DLD1 (cell line): Measurements from ENCODE around the gene NELFA.

Experiments used
- in situ Hi-C: cut with HindIII; loops from 2 replicates; pipeline ENCODE4 v1.10.0; 2017; ENCODE audit warnings: low sequenced_read_pairs

The NELFA gene

DNA sequence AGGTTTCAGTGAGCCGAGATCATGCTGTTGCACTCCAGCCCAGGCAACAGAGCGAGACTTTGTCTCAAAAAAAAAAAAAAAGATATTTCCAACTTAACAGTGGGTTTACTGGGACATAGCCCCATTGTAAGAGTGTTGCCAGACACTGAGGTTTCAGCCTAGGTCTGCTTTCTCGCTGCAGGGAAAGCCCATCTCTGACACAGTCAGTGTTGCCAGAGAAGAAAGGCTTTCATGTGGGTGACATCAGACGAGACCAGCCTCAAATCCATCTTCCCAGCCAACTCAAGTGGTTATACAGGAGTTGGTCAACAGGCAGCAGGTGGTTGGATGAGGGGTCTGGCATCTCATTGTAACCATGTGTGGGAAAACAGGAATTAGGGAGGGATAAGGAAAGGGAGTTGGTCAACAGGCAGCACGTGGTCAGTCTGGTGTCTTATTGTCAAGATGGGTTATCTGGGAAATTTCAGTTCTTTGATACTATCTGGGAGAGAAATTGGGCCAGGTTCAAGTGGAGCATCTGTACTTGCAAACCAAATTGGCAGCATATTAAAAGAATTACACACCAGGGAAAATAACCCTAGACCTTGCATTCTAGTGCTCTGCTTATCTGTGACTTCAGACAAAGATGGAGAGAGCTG lies 41.1 kb downstream of the NELFA start:
- in situ Hi-C loops, result no loop called here

DNA sequence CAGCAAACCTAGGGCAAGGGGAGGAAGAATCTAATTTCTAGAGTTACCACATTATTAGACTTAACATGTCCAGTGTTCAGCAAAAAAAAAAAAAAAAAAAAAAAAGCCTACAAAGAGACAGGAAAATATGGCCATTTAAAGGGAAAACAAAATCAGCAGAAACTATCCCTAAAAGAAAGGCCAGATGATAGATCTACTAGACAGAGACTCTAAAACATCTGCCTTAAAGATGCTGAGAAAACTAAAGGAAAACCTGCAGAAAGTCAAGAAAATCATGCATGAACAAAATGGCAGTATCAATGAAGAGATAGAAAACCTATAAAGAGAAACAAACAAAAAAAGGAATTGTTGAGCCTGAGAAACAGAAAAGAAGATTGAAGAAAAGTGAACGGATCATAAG lies 43.8 kb downstream of the NELFA start:
- in situ Hi-C loops, result no loop called here

DNA sequence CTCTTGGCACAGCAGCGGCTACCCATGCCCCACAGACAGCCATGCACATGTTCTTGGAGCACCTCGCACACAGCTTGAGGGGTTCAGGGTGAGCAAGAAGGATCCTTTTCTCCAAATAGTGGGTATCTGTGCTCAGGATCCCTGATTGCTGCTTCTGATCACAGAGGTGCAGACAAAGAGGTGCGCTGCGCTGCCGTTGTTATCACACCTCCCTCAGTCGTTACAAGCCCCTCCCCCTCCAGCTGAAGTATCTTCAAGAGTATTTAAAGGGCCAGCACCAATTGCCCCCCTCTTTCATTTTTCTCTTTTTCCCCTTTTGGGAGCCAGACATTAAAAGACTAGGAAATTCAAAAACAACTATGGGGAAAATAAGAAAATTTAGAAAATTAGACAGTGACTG lies 44.3 kb downstream of the NELFA start:
- in situ Hi-C loops, result no loop called here

DNA sequence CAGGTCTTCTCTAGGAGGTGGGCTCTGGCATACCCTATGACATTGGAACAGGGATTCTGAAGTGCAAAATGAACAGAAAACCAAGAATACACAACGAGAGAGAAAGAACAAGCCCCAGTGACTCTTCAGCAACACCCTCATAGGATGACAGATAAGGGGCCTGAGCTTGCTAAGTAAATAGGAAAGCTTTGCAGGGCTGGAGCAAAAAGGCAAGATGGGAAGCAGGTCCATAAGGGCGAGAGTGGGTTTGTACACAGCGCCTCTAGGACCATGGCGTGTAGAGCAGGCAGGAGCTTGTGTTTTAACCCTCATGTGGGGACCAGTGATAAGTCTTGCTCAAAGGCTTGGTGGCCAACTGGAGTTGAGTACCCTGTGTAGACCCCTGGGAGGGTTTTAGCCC lies 45.8 kb downstream of the NELFA start:
- in situ Hi-C loops, result no loop called here

DNA sequence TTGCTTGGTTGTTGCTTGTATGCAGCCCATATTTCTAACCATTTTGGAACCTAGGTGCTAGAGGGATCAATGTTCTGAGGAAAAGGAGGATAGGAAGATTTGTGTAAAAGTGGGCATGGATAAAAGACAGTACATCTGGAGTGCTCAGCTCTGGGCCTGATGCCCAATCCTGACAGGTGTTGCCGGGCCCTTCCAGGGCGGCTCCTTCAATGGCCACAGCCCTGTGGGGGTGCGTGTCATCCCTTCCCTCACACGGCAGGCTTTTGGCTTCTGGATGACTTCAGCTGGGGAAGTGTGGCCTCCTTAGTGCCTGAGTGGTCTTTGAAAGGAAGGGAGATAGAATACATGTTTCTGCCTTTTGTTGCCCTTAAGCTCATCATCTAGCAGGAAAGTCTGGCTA lies 47.2 kb downstream of the NELFA start:
- in situ Hi-C loops, result no loop called here

DNA sequence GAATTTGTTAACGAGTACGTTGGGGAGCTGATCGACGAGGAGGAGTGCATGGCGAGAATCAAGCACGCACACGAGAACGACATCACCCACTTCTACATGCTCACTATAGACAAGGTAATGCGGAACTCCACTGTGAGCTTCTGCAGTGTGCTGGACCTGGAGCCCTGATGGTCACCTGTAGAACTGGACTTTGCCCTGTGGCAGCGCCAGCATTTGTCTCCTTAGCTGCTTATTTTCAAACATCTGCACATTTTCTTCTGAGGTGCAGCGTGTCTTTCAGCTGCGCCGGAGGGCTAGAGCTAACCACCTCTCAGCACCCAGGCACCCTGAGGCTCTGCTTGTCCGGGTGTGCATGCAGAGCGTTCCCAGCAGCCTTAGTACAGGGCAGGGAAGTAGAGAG lies 47.7 kb downstream of the NELFA start:
- in situ Hi-C loops, result no loop called here

DNA sequence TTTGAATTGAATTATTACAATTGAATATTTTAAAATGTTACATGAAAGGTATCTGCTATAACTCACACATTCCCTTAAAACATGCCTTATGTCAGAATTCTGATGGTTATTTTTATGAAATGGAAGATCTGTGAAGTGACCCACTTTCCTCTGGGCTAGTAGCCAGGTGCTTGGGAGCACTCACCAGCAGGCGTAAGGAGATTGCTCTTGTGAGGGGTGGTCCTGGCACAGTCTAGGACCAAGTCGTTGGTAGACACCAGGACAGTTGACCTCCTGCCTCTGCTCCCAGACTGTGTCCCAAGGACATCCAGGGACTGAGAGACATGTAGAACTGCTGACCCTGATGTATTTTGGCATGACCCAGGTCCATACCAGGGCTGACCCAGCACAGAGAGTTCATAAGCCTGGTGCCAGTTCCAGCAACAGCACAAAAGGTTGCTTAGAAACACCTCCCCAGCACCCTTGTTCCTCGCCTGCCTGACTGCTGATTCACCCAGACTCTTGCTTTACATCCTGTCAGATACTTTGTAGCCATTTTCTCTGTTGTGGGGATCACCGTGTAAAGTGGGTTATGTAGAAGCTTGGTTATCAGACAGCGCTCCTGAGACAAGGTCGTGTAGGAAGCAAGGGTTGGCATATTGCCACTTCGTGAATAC lies 48.5 kb downstream of the NELFA start:
- in situ Hi-C loops, result no loop called here

DNA sequence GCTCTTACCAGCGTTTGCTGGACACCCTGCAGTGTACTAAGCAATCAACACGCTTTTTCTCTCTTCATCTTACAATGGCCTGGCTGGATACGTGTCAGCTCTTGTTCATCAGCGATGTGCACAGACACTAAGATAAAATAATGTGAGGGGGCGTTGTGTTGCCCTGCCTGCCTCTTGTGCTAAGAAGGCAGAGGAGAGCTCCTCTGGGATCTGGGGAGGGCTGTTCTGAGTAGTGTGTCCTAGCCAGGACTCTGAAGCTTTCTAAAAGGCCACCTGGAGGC lies 49.7 kb downstream of the NELFA start:
- in situ Hi-C loops, result loop anchor here (10.0 kb wide), 1 partner anchor 66 kb away; no protein-coding TSS in a partner anchor

DNA sequence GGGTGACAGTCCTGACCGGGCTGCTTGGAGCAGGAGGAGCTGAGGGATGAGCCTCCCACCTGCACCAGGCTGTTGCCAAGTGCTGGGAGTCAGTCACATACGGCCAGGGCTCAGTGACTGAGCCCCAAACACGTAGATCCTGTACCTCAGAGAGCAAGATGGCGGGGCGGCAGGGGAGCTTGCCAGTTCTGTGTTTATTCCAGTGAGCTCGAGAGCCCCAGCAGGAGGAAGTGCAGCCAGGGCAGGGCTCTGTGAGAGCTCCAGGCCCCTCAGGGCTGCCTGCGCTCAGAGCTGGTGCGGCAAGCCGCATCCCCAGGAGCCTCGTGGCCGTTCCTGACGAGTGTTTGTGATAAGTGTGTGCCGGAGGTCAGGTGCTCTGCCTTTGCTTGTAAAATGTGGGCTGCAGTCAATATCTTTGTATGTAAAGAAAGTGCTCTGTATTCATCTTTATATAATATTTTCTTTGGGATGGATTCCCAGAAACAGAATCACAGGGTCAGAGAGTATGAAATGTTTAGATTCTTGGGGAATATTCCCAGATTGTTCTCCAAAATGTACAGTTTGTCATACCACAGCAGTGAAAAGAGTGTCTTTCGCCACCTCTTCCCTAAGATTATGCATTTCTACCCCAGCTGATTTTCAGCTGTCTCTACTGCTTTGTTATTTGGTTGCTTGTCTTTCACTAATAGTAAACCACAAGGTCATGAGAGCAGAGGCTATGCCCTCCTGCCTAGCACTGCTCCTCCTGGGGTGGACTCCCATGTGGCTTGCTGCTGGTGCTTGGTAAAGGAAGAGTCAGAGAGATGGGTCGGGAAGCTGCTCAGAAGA lies 50.3 kb downstream of the NELFA start:
- in situ Hi-C loops, result loop anchor here (10.0 kb wide), 1 partner anchor 66 kb away; no protein-coding TSS in a partner anchor

DNA sequence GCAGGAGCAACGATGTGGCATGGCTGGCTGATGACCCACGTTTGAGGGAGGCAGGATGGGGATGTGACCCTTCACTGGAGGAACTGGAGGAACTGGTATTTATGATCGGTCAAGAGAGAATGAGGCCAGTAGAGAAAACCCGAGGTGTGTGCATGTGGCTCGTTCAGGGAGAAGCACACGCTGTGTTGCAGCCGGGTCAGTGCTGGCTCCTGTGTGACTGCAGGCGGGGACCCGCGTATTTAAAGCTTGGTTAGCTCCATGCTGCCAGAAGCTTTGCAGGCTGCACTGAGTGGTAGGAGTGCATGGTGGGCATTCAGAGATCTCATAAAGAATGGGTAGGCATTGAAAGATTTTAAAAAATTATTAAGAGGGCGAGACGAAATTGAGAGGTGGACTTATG lies 52.1 kb downstream of the NELFA start:
- in situ Hi-C loops, result loop anchor here (10.0 kb wide), 1 partner anchor 68 kb away; no protein-coding TSS in a partner anchor

DNA sequence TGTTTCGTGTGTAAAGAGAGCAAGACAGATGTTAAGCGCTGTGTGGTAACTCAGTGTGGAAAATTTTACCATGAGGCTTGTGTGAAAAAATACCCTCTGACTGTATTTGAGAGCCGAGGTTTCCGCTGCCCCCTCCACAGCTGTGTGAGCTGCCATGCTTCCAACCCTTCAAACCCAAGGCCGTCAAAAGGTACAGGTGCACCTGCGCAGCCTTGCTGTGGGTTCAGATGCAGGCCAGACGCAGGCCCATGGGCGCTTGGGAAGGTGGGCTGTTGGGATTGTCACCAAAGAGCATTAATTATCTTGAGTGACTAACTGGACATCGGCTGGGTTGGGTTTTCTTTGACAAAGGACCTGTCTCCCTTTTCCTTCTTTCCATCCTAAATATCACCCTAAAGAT lies 55.4 kb downstream of the NELFA start:
- in situ Hi-C loops, result loop anchor here (10.0 kb wide), 1 partner anchor 71 kb away; no protein-coding TSS in a partner anchor

DNA sequence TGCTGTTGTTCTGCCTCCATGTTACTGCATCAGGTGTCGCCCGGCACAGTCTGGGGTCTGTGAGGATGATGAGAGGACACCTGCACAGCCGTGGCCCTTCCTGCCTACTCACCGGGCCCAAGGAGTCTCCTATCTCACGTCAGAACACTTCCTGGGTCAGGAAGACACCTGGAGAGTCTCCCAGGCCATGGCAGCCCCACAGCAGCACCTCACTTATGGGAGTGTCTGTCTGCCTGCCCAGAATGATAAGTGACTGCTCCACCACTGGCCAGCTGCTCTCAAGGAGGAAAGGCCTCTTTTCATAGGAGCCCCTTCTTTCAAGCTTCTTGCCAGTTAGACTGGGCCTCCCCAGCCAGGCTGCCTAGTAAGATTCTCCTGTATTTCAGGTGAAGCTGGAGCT lies 56.1 kb downstream of the NELFA start:
- in situ Hi-C loops, result loop anchor here (10.0 kb wide), 1 partner anchor 72 kb away; no protein-coding TSS in a partner anchor

DNA sequence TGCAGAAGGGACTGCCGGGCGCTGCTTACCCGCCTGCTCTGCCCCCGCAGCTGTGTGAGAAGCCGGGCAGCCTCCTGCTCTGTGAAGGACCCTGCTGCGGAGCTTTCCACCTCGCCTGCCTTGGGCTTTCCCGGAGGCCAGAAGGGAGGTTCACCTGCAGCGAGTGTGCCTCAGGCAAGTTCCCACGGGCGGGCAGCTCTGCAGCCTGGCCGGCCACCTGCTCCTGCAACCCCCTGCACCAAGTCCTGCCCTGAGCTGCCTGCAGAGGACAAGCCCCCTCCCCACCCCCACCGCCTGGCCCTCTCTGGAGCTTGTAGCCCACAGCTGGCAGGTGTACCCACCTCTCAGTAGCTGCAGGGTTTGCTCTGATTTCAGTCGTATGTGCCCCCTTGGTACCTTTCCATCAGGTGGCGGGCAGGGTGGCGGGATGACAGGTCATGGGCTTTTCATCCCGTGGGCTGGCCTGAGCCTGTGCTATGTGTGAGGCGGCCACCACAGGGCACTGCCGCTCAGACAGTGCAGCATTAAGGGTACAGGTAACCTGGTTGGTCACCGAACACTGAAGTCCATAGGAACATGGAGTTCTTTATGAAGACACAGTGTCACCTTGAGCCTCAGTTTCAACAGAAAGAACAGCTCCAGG lies 56.6 kb downstream of the NELFA start:
- in situ Hi-C loops, result loop anchor here (10.0 kb wide), 1 partner anchor 73 kb away; no protein-coding TSS in a partner anchor

DNA sequence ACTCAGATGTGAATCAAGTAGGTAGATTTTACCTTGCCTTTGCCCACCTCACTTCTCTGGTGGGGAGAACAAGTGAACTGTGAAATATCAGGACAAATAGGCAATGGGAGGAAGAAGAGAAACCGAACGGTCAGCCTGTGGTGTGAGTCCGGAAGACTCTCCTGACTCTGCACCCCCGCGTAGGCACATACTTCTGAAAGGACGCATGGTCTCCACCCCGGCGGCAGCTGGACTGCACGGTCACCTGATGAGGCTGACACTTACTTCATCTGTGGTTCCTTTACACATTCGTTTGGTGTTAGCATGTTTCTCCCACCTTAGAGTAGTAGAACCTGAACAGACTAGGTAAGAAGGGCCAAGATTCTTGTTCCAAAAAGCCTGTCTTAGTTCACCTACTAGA lies 58.4 kb downstream of the NELFA start:
- in situ Hi-C loops, result loop anchor here (10.0 kb wide), 1 partner anchor 74 kb away; no protein-coding TSS in a partner anchor

DNA sequence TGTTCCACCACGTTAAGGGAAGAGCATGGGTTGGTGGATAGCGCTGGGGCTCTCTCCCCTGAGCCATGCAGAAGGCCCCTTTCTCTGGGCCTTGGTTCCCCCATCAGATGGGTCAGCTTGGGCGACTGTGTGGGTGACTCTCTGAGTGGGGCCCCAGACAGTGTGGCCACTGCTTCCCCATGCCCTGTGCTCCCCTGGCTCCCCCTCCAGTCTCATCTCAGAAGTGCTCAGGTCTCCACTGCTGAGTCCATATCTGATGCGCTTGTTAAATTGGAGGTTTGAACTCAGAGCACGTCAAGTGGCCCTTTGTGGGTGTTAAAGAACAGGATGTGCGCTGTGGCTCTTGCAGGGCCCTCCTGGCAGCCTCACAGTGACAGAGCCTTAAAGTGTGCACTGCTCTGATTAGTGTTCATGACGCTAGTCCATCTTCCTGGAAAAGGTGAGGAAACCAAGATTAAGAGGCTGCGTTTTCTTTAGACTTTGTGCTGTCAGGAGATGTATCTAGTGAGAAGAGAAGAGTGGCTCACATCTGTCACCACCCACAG lies 59.8 kb downstream of the NELFA start:
- in situ Hi-C loops, result no loop called here

DNA sequence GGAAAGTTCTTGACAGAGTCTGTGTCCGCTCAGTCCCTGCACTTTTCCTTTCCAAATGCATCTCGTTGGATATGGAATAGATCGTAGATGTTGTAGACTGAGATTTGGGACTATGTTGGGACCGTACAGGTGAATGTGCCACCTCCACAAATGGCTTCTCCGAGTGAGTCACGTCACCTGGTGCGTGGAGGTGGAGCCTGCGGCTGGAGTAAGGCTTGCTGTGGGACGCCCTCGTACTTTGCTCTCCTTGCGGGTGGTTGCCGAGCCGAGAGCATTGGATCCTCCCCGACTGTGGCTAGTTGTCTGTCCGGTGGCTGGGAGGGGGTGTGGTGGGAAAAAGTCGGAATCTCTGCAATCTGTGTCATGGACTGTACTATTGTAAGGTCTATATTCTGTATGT lies 60.5 kb downstream of the NELFA start:
- in situ Hi-C loops, result no loop called here

DNA sequence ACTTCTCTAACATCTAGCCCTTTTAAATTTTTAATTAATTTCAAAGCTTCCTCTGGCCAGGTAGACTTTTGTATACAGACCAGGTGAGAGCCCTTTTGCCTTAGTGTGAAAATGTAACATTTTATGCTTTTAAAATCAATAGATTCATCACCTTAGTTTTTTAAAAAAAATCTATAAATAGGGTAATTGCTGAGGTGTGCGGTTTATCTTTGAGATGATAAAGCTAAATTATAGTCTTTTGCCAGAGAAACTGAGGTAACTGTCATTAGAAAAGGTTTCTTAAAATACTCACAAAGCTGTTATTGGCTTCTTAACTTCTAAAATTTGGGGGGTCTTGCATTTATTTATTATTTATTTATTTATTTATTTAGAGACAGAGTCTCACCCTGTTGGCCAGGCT lies 62.9 kb downstream of the NELFA start:
- in situ Hi-C loops, result no loop called here

DNA sequence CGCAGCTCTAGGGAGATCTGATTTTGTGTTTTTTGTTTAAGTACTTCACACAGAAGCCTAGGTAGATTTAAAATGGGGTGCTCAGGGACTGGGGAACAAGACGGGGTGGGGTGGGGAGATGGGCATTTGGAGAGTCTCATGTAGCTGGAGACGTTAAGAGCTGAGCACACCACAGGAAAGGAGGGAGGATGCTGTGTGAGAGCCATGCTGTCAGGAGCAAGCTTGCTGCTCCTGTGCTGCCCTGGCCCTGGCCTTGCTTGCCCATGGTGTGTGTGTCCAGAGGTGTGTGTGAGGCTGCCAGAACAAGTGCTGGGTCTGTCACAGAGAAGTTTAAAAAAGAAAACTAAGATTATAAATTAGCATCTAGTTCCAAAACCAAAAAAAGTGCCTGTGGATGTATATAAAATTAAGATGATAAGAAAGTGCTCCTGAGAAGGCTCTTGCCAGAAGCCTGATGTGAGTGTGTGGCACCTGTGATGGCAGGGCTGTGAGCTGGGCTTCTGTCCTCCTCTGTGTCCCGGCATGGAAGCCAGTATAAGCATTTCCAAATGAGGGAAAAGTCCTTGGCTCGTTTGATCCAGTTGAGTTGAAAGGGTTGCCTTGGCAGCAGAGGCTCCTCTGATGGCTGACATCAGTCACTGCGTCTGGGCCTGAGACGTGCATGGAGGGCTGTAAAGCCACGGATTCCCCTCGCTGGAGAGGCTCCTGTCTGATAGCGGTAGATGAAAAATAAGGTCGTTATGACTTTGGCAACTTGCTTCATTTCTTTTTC lies 63.5 kb downstream of the NELFA start:
- in situ Hi-C loops, result no loop called here

DNA sequence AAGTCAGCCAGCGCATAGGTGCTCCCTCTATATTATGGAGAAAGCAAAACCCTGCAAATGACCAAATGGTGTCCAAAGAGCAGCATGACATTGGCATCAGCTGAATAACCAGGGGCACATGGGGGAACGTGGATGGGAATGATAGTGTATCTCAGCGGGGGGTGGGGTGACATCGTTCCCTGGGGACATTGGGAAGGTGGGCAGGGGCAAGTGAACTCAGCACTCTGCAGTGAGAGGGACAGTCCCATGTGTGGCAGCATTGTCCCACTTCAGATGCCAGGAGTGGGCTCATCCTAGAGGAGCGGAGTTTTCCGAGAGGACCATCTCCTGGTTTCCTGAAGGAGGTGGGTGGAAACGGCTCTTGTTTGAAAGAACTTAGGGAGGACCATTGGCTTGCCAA lies 64.8 kb downstream of the NELFA start:
- in situ Hi-C loops, result no loop called here

DNA sequence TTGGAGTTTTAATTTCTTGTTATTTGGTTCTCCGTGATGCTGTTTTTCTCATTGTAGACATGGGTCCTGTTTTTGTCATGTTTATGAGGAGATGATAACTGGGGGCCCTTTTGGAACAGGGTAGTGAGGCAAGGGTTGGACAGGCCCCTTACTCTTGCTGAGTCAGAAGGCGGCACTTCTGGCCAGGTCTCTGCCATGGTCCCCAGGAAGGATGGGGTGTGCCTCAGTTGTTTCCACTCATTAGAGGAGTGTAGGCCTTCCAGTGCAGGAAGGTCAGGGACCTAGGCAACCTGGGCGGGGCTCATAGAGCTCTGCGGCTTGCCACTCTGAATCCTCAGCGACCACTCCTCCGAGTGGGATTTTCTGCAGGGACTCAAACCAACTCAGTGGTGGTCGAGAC lies 68.2 kb downstream of the NELFA start:
- in situ Hi-C loops, result no loop called here
